Activated CD4-positive, alpha-beta T cell treated with anti-CD3 and anti-CD28 coated beads for 4 hours (primary cell): ENCODE results near the gene TPPP3.
A peak's percentile ranks its signal among the peaks of the same experiment; 100 is the strongest.
"Not testable (repeated sequence)": the region's sequence is repeated elsewhere in the genome, so short reads cannot be mapped to it uniquely, and the experiment has no call there.

Experiments
- DNase-seq, 2 donors: peaks; one replicate each; pipeline ENCODE4 v3.0.0-alpha.2; 2020

The TPPP3 gene

DNA sequence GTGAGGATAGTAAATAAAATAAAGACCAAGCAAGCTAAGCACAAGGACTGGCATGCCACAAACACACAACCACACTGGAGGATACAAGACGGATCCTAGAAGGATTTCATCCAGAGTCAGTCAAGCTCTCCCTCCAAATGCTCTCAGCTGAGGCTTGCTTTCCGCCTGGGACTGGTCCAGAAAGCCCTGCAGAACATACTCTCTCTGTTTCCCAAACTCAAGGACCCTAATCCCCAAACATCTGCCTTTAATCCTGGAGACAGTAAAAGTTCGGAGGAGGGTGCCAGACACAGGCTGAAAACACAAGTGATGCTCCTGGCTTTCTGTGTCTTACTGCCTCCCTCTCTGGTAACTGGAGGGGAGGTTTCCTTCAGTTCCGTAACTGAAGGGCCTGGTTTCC is 32.3 kb upstream of the TPPP3 start:
- DNase-seq = no peak

DNA sequence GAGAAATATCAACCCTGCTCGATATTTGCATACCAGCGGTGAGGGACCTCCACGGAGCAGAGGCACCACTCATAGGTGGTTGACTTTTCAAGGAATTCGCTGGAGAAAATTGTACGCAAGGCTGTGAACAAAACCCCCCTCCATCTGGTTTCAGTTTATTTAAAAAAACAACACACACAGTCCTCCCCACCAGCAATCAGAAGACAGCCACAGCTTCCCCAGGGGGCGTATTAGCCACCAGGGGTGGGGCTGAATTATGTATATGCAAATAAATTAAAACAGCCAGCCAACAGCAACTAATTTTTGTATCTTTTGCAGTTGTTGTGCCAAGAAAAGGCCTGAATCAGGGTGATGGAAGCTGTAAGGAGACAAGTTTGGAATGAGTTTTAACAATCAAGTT is 31.8 kb upstream of the TPPP3 start:
- no peak for DNase-seq

DNA sequence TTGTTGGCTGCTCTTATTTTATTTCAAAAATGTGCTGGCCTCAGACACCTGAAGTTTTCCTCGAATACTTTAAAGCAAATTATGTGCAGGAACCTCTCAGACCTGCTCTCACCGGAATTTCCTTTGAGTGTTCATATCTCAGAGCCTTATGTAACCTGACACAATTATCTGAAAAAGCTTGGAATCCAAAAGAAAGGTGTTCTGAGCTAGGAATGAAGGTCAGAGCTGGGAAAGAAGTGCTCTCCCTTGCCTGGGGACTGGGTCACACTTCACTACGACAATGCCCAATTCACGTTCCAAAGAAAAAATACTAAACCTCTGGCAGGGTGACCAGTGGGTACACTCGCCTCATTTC is 30.9 kb upstream of the TPPP3 start:
- DNase-seq = no peak

DNA sequence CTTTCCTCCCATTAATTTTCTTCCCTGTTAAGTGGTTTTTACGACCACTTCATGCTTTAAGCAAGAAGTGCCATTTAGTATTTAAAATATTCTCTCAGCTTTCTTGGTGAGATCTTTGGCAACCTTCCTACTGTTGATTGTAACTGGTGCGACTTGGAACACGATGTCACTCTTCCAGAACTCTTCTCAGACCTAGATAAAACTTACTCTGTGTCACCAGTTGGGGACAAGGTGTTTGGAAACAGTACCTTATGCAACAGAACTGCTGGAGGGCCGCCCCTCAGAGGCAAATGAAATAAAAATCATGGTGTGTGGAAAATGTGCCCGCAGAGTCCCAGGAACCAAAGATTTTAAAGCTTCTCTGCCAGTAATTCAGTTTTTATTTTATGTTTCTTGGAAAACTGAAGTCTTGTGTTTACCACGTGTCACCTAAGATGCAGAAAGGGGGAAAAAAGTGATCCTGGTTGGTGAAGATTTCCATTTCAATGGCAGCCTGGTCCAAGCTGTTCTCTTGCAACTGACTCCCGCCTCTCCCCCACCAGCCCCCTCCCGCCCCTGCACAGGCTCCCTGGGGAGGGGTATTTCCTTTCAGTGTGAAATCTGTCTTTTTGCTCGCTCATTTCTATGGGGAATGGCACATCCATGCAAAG is 30.4 kb upstream of the TPPP3 start:
- no peak for DNase-seq

DNA sequence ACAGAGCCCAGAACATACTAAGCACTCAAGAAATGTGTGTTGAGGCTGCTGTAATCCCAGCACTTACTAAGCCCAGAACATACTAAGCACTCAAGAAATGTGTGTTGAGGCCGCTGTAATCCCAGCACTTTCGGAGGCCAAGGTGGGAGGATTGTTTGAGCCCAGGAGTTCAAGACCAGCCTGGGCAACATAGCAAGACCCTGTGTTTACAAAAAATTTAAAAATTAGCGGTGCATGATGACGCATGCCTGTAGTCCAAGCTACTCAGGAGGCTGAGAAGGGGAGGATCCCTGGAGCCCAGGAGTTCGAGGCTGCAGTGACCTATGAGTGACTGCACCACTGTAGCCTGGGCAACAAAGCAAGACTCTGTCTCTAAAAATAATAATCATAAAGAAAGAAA is 29.7 kb upstream of the TPPP3 start:
- no peak for DNase-seq

DNA sequence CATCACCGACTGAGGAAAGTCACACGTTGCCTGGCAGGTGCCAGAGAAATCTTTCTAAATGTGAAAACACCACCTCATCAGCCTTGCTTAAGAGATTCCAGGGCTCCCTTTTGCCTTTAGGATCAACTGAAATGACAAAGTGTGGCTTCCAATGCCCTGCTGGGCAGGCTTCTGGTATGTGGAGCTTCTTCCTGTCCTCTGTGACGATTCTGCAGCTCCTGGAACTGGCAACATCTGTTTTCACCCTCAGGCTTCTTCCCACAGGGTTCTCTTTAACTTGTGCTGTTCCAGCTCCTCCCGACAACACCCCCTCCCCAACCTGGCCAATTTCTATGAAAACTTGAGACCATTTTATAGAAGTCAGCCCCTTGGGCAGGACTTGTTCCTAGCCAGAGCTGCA is 27.7 kb upstream of the TPPP3 start:
- DNase-seq = no peak

DNA sequence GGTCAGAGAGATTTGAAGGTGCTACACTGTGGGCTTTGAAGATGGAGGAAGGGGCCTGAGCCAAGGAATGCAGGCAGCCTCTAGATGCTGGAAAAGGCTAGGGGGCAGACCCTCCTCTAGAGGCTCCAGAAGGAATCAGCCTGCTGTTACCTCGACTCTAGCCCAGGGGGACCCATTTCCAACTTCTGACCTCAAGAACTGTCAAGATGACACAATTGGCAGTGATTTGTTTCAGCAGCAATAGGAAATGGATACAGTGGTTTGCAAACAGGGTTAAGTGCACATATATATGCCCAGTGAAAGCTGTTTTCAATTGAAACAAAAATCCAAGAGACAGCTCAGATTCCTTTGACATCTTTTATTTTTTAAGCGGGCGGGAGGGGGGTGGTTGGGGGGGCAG is 26.6 kb upstream of the TPPP3 start:
- no peak for DNase-seq

DNA sequence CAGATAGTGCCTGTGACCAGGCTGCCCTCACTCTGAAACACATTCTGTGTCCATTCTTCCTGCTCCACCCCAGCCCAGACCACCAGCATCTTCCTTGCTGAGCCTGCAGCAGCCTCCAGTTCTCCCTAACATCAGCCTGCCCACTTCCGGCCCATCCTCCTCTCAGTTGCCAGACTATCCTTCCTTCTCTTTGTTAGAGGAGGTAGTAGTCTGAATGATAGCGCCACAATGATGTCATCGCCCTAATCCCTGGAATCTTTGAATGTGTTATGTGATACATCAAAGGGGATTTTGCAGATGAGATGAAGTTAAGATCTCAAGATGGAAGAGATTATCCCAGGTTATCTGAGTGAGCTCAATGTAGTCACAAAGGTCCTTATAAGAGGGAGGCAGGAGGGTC is 26.2 kb upstream of the TPPP3 start:
- no peak for DNase-seq

DNA sequence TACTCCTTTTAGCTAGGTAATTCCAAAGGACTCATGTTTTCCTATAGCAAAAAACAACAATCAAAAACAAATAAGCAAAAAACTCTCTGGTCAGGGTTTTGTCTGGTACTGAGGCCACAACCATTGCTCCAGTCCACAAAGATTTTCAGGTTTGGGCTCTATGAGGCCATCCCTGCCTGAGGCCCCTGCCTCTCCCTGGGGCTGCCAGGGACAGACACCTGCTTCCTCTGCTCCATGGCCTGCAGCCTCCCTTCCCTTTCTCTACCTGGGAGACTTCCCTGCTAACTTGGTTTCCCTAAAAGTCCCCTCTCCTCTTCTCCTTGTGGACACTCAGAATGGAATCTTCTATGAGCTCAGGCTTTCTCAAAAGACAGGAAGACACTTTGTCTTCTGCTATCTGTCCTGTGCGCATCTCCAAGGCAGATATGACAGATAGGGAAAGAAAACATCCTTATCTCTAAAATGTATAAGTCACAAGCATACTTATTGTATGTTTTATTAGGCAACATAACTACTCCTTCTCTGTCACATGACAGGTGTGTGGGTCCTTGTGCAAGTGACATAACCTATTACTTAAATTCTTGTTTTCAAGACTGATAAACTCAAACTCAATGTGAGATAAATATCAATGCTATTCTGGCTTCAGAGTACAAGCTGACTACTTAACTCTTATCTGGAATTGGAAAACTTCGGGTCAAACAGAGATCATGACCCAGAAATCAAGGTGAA is 24.2 kb upstream of the TPPP3 start:
- no peak for DNase-seq

DNA sequence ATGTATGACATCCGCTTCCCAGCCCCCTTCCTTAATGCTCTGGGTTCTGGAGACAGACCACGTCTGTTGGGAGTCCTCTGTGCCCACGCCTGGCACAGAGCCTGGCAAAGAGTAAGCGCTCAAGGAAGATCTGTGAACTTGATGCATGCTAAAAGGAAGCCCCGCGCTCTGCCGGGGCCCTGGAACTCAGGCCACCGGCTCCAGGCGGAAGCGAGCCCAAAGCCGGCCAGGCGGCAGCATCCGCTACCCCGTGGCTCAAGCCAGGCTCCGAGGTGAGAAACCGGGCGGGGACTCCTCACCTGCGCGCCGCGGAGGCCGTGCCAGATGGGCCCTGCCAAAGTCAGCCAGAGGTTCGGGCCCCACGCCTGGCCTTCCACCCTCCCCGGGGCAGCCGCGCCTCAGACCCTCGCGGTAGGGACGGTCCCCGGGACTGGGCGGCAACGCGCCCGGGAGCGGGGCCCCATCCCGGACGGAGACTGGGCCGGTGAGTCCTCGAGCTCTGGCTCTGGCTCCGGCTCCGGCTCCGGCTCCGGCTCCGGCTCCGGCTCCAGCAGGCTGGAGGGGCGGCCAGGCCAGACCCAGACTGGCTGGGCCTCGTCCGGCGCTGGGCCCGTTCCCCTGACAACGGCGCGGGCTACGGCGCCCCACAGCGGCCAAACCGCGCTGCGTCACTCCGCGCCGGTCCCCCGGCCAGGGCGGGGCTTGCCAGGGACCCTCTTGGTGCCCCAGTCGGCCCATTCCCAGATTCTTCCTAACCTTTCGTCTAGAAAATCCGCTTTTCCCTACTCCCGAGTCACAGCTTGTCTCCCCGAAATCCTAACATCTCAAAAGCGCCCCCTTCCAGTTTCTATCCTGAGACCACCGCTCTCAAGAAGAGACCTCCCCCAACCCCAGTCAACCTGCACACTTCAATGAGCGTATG is 22.8 kb upstream of the TPPP3 start, which contains the start of gene ZDHHC1:
TSS of gene ZDHHC1 (minus strand) at position 606 of the 922 bp plus-strand sequence. CDS start 8,702 bp downstream, outside the sequence.
- peak in 1 of 2 donors; percentile 24 for DNase-seq

DNA sequence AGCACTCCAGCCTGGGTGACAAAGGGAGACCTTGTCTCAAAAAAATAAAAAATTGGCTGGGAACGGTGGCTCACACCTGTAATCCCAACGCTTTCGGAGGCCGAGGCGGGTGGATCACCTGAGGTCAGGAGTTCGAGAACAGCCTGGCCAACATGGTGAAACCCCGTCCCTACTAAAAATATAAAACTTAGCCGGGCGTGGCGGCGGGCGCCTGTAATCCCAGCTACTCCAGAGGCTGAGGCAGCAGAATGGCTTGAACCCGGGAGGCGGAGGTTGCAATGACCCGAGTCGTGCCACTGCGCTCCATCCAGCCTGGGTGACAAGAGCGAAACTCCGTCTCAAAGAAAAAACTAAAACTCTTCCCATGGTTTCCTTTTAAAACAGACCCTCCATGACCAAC is 22.1 kb upstream of the TPPP3 start:
- not testable (repeated sequence) for DNase-seq

DNA sequence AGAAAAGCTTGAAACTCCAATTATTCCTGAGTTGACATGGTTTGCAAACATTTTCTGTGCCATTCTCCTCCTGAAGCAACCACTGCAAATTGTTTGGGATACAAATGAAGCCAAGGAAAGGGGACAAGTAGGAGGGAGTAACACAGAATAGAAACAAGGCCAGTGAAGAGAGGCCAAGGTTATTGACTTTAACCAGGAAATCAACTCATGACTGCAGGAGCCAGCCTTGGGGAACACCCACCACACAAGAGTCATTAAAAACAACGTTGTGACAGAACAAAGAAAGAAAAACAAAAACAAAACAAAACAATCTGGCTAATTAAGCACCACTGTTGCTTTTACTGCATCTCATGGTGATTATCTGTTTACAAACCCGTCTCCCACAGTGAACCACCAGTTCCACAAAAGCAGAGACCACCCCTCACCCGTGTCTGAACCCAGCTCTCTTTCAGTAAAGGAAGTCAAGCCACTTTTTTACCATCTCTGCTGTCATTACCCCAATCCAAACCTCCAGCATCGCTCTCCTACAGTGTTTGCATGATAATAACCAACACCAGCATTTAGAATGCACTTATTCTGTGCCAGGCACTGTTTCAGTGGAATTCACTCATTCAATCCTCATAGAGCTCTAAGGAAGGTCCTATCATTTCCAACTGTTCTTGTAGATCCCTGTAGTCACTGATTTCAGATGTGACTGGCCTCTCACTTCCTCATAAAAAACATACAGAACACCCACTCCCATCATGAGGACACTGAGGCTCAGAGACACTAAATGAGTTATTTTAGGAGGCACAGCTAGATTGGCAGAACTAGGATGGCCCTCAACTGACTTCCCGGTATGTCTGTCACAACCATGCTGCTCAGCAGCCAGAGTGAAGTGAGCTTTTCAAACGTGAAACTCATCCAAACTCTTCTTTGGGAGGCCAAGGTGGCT is 20.9 kb upstream of the TPPP3 start:
- DNase-seq = no peak

DNA sequence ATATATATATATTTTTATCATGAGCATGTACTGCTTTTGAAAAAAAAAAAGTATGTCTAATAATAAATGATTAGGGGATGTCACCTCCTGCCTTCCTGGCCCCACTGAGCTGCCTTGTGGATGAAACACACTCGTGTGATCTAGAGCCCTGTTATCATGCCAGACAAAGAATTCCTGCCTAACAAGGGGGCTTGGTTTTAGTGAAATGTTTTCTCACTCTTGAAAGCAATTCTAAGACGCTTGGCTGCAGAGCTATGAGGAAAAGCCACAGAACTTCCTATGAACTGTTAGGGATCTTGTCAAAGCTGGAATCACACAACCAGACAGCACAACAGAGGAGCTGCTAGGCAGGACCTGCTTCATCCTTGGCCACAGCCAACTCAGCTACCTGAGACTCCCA is 19.0 kb upstream of the TPPP3 start:
- DNase-seq = no peak

DNA sequence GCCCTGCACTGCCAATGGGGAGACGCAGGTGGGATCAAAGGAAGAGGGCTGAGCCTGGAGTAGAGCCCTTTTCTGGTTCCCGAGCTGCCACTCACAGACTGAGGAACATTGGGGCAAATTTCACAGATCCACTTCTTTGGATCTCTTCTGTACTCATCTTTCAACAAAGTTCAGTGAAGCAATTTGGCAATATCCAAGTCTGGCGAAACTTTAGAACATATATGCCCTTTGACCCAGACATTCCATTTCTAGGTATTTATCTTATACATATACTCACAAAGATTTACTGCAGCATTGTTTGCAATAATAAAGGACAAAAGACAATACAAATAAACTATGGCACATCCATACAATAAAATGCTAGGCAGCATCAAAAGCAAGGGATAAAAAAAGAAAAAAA is 18.0 kb upstream of the TPPP3 start:
- no peak for DNase-seq

DNA sequence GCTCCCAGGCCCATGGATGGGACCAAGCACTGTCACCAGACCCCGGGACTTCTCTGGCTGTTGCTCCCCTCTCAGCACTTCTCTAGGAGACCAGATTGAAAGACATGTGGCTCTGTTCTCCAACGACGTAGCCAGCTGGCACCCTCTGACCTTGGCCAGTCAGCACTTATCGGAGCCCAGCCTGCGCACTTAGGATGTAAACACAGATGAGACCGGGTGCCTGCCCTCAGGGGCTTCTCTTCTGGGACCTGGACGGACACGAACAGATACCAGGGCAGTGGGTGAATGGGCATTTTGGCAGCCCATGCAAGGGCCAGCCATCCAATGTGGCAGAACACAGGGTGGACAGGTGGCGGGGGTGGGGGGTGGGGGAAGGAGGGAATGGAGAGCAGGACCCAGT is 16.3 kb upstream of the TPPP3 start:
- DNase-seq = no peak

DNA sequence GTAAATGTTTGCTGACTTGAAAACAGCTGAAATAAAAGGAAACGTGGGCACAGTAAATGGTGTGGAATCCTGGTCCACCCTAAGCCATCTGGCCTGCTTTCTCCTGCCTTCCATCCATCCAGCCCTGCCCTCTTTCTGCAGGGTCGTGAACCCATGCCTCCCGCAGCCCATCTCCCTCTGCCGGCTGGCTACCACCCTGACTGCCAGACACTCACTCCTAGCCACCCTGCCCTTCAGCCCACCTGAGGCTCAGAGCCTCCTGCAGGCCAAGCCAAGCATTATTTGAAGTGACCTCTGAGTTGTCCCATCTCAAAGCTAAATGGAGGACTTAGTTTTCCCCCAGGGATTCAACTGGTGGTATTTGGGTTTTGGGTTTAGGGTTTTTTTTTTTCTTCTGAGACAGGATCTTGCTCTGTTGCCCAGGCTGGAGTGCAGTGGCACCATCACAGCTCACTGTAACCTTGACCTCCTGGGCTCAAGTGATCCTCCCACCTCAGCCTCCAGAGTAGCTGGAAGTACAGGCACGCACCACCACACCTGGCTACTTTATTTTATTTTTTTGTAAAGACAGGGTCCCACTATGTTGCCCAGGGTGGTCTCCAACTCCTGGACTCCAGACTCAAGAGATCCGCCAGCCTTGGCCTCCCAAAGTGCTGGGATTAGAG is 14.6 kb upstream of the TPPP3 start:
- no peak for DNase-seq

DNA sequence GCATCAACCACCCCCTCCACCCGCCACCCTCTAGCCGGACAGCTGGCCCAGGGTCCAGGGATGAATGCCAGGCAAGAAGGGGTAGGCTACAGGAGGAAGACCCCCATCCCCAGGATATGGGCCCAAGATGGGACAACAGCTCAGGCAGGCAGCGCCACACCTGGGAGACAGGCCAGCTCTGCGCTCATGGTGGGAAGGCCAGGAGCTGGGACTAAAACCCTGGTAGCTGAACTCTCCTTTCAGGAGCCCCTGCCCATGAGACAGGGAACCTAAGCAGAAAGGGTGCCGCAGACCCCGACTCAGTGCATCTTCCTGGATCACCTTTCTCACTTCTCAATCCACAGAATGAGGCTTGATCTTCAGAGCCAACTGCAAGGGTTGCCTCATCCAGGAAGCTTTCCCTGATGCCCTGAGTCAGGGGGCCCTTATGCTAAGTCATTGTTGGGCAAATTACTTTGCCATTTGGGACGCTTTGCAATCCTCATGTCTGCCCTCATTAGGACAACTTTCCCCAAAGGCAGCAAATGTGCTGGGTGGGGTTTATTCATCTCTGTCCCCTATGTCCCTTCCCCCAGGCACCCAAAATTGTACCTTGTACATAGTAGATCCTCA is 14.0 kb upstream of the TPPP3 start:
- DNase-seq = no peak

DNA sequence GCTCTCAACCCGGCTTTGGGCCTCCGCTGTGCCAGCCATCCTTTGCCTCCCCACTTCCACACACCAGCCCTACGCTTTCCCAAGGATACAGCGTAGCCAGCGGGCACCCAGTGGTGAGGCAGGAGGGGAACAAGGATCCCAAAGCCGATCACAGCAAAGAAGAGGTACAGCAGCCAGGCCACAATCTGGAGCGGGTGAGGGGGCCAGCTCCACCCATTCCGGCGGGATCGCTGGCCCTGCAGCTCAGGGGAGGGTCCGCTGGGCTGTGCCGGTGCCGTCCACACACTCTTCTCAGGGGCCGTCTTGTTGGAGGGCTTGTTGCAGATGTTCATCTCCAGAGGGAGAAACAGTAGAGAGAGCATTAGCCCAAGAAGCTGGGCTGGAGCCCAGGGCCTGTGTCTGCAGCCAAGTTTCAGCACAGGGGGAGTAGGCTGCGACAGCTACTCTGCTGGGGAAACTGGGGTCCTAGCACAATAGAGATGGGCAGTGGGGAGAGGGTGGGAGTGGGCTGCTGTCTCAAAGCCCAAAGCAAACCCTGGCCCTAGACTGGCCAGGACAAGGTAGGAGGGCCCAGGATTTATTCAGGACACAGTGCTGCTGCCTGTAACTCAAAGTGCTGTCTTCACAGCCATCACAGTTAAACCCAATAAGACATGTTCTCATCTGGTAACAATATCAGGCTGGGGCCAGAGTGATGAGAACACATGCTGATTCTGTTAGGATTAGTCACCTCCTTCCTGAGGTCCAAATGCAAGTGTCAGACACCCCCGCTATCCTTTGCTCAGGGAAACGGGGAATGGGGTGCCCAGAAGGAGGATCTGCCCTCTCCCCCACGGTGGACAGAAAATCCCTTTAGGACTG is 13.0 kb upstream of the TPPP3 start:
- DNase-seq = no peak

DNA sequence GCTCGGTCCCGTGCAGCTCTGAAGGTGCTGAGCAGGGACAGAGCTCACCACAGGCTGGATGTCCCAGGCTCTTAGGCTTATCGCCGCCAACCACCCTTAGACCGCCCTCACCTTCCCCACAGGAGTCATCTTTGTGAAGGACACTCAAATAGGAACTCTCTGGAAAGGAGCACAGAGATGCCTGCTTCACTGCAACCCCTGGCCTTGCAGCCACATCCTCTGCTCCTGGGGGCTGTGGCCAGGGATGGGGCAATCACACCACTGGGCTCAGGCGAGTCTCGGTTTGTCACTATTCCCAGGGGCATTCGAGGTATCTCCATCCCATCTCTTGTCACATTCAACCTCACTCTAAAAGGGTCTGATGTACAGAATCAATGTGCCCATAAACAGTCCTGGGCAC is 12.0 kb upstream of the TPPP3 start:
- DNase-seq = no peak

DNA sequence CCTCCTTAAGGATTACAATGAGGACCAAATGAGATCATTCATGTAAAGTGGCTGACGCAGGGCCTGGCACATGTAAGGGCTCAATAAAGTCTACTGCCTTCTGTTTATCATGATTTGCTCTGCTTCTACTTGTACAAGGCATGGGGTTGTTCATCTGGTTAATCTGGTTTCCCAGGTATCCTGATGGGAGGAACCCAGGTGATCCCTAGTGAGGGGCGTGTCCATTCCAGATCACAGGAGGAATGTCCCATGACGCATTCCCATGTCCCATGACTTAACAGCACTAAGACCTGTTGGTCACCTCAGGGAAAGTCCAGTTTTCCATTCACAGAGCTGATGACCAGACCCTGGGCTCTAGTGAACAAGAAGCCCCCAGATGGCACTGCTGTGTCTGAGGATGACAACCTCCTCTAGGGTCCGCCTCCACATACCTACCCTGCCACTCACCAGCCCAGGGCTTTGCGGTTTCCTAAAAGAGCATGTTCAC is 11.5 kb upstream of the TPPP3 start:
- DNase-seq = no peak
